Nephron progenitor cell (in vitro differentiated cells): ENCODE results near the gene JMJD1C.

ENCODE experiments used
- DNase-seq: peaks from one replicate; pipeline ENCODE4 v3.0.0; 2021
- H3K27ac Mint-ChIP-seq: 2 replicates; pipeline ENCODE4 v1.8.0; 2021; ENCODE audit warnings: mild to moderate bottlenecking, moderate library complexity, mixed read lengths
- H3K27me3 Mint-ChIP-seq: 2 replicates; pipeline ENCODE4 v1.8.0; 2021; ENCODE audit warnings: mild to moderate bottlenecking, low read depth, mixed read lengths; ENCODE audit not compliant: poor library complexity
- H3K36me3 Mint-ChIP-seq: 2 replicates; pipeline ENCODE4 v1.8.0; 2021; ENCODE audit warnings: low read depth, mixed read lengths
- H3K4me1 Mint-ChIP-seq: 2 replicates; pipeline ENCODE4 v1.8.0; 2021; ENCODE audit warnings: mixed read lengths
- H3K4me3 Mint-ChIP-seq: 2 replicates; pipeline ENCODE4 v1.8.0; 2021; ENCODE audit warnings: mild to moderate bottlenecking, moderate library complexity, mixed read lengths
- H3K9me3 Mint-ChIP-seq: 2 replicates; pipeline ENCODE4 v1.8.0; 2021; ENCODE audit warnings: mild to moderate bottlenecking, moderate library complexity, mixed read lengths
- CTCF ChIP-seq: fragments of 200-600 bp; sonication (generic); IDR thresholded peaks from 2 replicates; pipeline ENCODE4 v1.5.0; 2021; ENCODE audit warnings: antibody characterized with exemption

The JMJD1C gene

GRCh38 chr10:63337455-63338251 lies 128.1 kb downstream of the JMJD1C start:
- no peaks in the 10 kb centered on the region for H3K27me3 Mint-ChIP-seq
- H3K27ac Mint-ChIP-seq = no peak overlapping the region
- no peak overlapping the region for H3K4me3 Mint-ChIP-seq
- no peaks in the 10 kb centered on the region for H3K4me1 Mint-ChIP-seq
- TF ChIP-seq CTCF = no peak
- H3K9me3 Mint-ChIP-seq = no peaks in the 10 kb centered on the region
- peaks cover 22% of the 10 kb centered on the region for H3K36me3 Mint-ChIP-seq
- DNase-seq = no peak

- H3K27me3 Mint-ChIP-seq = peaks cover 2% of the 10 kb centered on the region
- no peak for TF ChIP-seq CTCF
- no peak overlapping the region for H3K4me3 Mint-ChIP-seq
- H3K4me1 Mint-ChIP-seq = no peaks in the 10 kb centered on the region
- H3K9me3 Mint-ChIP-seq = no peaks in the 10 kb centered on the region
- H3K27ac Mint-ChIP-seq = no peak overlapping the region
- H3K36me3 Mint-ChIP-seq = no peaks in the 10 kb centered on the region
- DNase-seq = no peak
Observed at GRCh38 chr10:63331586-63331985, 134.2 kb downstream of the JMJD1C start.

- Mint-ChIP-seq H3K4me1 (peaks cover 21% of the 10 kb centered on the region), H3K4me3 (no peak overlapping the region), H3K27ac (peak overlapping the region; percentile 40), H3K9me3 (no peaks in the 10 kb centered on the region), H3K27me3 (no peaks in the 10 kb centered on the region), H3K36me3 (peaks cover 37% of the 10 kb centered on the region)
- no peak for TF ChIP-seq CTCF
- no peak for DNase-seq
Observed at GRCh38 chr10:63324495-63324854, 141.3 kb downstream of the JMJD1C start.

- DNase-seq = no peak
- no peak overlapping the region for H3K4me3 Mint-ChIP-seq
- no peaks in the 10 kb centered on the region for H3K27me3 Mint-ChIP-seq
- H3K4me1 Mint-ChIP-seq = peaks cover 21% of the 10 kb centered on the region
- no peak for TF ChIP-seq CTCF
- no peaks in the 10 kb centered on the region for H3K9me3 Mint-ChIP-seq
- peaks cover 42% of the 10 kb centered on the region for H3K36me3 Mint-ChIP-seq
- peak overlapping the region; percentile 40 for H3K27ac Mint-ChIP-seq
Observed at GRCh38 chr10:63323701-63324494, 141.9 kb downstream of the JMJD1C start.

- H3K36me3 Mint-ChIP-seq = peaks cover 49% of the 10 kb centered on the region
- H3K27me3 Mint-ChIP-seq = no peaks in the 10 kb centered on the region
- no peak overlapping the region for H3K4me3 Mint-ChIP-seq
- peaks cover 16% of the 10 kb centered on the region for H3K4me1 Mint-ChIP-seq
- no peaks in the 10 kb centered on the region for H3K9me3 Mint-ChIP-seq
- H3K27ac Mint-ChIP-seq = no peak overlapping the region
- DNase-seq = no peak
- no peak for TF ChIP-seq CTCF
Observed at GRCh38 chr10:63320683-63321082, 145.1 kb downstream of the JMJD1C start.
